ENCODE measurements around the gene KRTAP3-1.
"Not testable (repeated sequence)": the region's sequence is repeated elsewhere in the genome, so short reads cannot be mapped to it uniquely, and the experiment has no call there.

KRTAP3-1 gene

DNA sequence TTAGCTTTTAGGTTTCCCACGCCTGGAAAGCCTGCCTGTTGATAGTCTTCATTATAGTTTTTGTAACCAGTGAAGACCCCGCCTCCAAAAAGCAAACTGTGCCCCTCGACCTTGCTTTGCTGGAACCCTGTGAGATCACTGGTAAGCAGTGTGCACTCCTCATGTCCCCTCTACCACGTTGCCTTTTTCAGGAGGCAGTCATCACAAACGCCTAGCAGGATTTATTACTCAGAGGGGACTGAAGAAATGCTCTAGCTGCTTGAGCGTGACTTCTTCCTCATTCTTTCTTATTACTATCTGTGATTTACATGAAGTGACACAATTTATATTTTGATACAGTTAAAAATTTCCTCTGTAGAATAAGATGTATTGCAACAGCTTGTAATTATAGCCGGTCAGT is 6.5 kb upstream of the KRTAP3-1 start:
- no peak for DNase-seq (ENCODE audit: low spot score)

DNA sequence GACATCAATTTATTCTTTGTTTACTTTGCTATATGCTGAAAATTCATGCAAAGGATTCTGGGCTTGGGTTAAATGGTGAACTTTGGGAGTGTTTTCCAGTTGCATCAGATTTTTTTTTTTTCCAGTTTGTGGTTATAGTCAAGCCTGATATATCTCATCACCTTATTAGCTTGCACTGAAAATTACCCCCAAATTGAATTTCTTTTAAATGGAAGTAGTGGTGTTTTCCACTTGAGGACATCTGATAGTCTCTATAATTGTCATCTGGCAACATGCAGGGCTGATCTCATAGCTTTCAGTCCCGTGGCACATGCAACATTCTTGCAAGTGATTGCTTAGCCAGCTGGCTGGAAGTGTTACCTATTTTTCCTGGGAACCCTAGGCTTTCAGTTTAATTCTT is 4.7 kb upstream of the KRTAP3-1 start:
- DNase-seq (ENCODE audit: low spot score) = no peak

DNA sequence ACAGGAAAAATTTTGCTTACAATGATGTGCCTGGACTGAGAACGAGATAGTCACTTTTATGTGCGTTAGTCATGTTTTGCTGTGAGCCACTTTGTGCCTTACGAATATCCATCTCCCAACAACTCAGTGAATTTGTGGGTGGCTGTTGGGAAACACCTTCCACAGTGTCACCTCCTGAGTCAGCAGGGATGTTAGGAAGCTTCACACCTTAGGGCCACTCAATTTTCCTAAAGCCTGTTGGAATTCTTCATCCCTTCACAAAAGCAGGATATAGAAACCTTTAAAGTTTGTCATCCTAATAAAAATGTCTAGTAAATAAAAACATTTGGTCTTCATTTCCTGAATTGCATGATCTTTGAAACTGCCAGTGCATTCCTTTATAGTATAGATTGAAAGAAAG is 4.3 kb upstream of the KRTAP3-1 start:
- DNase-seq (ENCODE audit: low spot score) = no peak

DNA sequence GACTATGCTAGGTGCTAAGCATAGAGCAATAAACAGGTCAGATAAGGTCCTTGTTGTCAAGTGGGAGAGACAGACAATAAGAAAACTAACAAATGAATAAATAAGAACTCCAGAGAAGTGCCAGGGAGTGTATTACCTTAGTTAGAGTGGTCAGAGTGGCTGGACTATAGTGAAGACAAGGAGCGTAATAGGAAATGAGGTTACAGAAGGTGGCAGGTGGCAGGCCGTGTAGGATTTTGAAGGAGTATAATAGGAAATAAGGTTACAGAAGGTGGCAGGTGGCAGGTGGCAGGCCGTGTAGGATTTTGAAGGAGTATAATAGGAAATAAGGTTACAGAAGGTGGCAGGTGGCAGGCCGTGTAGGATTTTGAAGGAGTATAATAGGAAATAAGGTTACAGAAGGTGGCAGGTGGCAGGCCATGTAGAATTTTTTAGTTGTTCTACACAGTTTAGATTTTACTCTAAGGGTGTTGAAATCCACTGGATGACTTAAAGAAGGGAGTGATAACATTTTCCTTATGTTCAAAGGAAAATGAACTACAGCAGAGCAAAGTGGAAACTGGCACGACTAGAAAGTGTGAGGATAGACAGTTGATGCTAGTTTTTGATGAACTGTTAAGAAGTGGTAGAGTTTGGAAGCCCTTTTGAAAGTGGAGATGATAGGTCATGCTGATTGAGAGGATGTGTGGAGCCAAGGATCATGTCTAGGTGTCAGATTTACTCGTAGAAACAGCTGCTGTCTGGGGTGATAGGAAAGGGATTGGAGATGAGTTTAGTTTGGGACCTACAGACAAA is 3.6 kb upstream of the KRTAP3-1 start:
- no peak for DNase-seq (ENCODE audit: low spot score)

DNA sequence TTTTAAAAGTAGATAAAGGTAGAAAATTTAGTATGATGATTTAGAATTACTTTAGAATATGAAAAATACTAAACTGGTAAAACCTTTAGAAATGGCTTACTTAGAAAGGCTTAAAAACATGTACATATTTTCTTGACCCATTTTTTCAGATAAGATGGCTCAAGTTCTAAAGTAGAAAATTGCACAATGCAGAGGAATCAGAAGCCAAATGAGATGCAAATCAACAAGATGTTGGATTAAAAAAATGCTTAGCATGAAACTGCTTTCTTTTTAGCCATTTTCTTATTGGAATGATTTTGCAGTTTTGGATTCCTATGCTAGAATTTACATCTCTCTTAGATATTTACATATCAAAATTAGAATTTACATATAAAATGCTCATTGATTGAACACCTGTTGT is 1.5 kb upstream of the KRTAP3-1 start:
- DNase-seq (ENCODE audit: low spot score) = no peak

DNA sequence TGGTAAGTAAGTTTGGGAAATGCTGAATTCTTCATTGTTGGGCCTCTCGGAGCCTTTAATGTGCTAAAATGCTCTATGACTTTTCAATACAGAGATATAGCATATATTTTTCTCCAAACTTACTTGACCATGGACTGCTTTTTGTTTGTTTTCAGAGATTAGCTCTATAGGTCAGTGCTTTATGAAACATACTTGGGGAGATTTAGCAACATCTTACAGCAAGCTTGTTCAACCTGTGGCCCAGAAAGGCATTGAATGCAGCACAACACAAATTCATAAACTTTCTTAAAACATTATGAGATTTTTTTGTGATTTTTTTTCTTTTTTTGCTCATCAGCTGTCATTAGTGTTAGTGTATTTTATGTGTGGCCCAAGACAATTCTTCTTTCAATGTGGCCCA is 1.0 kb upstream of the KRTAP3-1 start:
- DNase-seq (ENCODE audit: low spot score) = no peak

DNA sequence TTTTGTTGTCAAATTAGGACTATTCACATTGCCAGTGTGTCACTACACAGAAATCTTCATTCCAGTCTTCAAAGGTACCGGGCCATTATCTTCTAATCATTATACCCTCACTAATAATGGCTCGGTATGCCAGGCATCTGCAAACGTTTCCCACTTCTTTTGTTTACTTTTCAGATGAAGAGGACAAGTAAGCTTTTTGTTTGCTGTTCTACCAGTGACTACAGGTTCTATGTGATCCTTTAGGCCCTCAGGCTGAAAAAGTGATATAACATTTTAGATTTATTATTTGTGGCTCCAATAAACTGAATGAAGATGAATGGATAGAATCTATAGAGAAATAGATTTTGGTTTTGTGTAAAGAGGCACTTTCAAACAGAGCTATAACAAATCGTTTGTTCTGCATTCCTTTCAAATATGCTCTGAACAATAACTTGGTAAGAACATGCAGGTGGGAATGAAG is 403 bp upstream of the KRTAP3-1 start:
- DNase-seq (ENCODE audit: low spot score) = no peak

DNA sequence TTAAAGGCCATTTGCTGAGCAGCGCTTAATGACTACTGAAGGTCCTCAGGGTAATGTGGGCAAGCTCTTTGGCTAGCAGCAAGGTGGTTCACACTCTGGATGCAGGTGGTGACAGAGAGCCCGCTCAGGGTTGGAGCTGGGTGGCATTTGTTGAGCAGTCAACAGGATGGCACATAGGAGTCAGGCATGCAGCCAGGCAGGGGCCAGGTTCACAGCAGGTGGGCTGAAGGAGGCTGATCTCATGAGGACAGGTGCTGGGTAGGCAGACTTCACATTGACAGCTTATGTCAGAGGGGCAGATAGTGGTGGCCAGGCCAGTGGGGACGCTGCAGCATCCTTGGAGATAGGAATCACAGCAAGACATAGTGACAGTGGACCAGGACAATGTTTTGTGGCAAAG is 4.5 kb downstream of the KRTAP3-1 start:
- DNase-seq (ENCODE audit: low spot score) = no peak

DNA sequence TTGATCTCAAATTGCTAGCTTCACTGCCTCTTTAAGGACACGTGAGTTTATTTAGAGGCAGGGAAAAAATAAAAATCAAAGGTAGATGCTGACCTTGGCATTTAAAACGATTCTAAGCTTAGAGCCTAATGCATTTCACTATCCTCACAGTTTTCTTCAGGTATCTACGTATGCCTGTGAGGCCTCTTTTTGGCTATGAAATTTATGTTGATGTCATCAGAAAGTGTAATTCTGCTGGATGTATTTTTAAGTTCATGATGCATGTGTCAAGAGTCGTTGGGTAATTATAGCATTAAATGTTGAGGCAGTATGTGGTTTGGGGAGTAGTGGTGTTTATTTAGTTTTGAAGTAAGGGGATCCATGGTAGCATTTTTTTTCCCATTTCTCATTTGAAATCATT is 5.0 kb downstream of the KRTAP3-1 start:
- no peak for DNase-seq (ENCODE audit: low spot score)

DNA sequence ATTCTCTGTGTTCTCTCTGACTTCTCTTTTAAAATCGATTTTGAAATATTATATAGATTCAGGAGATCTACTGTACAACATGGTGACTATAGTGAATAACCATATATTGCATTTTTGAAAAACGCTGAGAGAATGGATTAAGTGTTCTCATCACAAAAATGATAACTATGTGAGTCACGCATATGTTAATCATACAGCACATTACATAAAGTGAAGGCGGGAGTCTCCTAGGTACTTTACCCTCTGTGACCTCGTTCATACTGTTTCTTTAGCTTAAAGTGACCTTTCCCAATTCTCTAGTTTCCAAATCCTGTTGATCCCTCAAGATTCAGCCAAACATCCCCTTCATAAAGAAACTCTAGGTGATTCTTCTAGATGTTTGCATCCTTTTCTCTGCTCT is 6.1 kb downstream of the KRTAP3-1 start:
- DNase-seq (ENCODE audit: low spot score) = no peak

DNA sequence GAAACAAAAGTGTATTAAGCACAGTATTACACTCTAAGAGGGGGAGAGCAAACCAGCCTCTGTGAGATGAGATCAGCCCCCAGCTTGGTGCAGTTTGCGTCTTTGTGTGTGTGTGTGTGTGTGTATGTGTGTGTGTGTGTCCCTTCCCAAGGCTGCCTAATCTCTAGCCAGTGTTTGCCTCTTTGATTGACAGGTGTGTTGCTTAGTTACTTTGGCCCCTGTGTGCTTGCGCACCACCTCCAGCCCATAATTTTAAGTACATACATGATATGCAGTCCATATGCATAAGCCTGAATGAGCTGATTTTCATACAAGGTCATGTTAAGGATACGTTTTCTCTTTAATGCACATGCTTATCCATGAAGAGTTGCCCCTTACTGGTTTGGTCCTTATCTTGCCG is 7.1 kb downstream of the KRTAP3-1 start:
- no peak for DNase-seq (ENCODE audit: low spot score)

DNA sequence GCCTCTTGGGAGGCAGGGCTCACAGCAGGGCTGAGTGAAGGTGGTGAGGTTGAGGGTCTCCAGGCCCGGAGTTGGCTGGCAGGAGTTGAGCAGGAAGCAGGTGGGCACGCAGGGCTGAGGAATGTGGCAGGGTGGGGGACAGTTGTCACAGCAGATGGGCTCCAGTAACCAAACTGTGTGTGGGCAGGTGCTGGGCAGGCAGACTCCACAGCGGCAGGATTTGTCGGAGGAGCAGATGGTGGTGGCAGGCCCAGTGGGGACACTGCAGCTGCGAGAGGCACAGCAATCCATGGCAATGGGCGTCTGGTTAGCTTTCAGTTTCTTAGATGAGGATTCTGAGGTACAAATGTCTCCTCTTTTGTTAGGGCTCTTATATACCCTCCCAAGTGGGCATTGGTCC is 9.4 kb downstream of the KRTAP3-1 start, which contains the start of gene KRTAP3-2:
Gene KRTAP3-2, minus strand, starts transcription at position 344 of the 400 bp plus-strand sequence. Its CDS starts 53 bp downstream, at position 291.
- not testable (repeated sequence) for DNase-seq (ENCODE audit: low spot score)

DNA sequence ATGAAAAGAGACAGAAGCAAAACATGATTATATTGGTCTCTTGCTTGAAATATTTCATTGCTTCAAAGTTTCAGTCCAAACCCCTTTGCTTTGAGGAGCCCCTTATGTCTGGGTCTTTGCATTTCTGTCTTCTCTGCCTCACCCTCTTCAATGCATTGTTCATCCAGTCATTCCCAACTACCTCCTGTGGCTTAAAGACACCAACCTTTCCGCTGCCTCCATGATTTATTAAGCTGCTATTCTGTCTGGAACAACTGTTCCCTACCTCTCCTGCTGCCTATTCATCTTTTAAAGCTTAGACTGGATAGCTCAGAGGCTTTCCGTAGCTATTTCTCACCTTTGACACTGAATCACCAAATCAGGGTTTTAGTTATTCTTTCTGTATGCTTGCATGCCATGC is 11.6 kb downstream of the KRTAP3-1 start:
- DNase-seq (ENCODE audit: low spot score) = no peak

DNA sequence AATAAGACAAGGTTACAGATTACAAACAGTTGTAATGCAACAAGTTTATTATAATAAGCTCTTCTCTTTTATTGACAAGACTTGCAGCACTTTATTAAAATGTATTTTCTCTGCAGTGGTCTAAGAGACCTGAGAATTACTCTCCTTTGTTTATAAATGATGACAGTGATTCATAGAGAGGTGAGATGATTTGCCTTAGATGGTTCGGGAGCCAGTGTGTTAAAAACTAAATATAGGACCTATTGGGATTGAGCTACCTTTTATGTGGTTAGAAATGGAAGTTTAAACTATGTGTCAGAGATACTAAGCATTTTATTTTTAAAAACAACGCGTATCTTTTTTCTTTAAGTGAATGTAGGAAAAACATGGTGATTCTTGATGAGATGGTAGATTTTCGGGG is 12.1 kb downstream of the KRTAP3-1 start:
- no peak for DNase-seq (ENCODE audit: low spot score)

DNA sequence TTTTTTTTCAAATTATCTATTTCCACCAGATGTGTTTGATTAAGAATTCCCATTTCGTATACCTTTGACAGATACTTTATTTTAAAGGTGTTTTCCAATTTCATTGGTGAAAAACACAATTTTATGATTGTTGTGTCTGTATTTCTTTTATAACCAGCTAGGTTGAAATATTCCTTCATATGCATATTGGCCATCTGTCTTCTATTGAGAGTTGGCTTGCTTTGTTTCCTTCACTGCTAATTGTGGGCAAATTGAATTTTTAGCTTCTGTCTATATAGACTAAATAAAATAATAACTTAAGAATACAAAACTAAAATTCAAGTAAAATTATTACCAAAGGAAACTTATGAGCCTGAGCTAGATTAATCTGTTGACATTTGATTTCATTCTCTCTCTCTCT is 13.8 kb downstream of the KRTAP3-1 start:
- no peak for DNase-seq (ENCODE audit: low spot score)

DNA sequence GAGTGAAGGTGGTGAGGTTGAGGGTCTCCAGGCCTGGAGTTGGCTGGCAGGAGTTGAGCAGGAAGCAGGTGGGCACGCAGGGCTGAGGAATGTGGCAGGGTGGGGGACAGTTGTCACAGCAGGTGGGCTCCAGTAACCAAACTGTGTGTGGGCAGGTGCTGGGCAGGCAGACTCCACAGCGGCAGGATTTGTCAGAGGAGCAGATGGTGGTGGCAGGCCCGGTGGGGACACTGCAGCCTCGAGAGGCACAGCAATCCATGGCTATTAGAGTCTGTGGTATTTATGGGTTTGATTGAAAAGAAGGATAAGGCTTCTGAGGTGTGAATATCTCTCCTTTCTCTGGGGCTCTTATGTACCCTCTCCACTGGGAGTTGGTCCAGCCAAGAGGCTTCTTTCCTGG is 15.1 kb downstream of the KRTAP3-1 start, which contains the start of gene KRTAP3-3:
Gene KRTAP3-3, minus strand, starts transcription at position 326 of the 400 bp plus-strand sequence. Its CDS starts 67 bp downstream, at position 259.
- DNase-seq (ENCODE audit: low spot score) = no peak

DNA sequence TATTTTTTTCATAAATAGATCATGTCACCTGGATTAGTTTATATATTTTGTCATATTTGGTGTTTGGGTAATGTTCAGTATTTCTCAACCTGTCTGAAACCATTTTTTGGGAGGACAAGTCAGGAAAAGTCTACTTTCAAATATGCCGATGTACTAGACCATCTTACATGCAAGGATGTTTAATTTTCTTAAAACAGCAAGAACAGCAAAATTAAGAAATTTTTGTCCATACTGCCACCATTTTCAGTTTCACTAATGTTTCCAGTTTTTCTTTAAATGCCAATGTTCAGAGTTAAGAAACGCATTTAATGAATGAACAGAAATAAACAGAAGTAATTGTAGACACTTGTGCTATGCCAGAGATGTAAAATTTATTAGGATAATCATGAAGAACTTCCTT is 15.8 kb downstream of the KRTAP3-1 start:
- DNase-seq (ENCODE audit: low spot score) = no peak

DNA sequence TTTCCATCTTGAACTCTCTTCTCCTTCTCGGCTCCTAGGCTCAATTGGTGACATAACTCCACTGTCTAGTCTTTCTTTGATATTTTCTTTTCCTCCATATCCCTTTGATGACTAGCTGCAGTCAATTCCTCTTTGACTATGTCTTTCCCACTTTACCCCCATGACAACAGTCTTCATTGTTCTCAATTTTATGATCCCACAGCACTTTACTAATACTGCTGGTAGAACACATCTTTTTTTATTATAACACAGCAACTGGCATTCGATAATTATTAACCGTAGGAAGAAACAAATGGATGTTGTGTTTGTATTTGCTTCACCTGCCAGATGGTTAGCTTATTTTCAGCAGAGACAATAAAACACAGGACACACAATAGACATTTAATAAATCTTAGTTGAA is 16.3 kb downstream of the KRTAP3-1 start:
- no peak for DNase-seq (ENCODE audit: low spot score)

DNA sequence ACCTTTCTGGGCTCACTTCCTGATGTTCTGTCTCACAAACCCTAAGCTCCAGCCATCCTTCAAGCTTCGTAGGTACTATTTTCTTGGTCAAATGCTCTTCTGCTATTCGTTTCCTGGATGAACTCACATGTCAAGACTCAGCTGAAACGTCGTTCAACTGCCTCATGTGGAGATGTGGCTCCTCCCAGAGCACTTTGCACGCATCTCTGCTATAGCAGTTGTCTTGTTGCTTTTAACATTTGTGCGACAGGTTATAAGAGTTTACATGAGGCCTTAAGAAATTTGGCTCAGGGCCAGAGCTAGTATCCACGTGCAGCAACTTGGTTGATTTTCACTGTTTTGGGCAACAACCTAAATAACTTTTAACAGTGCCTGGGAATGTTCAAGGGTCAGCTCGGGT is 22.0 kb downstream of the KRTAP3-1 start:
- no peak for DNase-seq (ENCODE audit: low spot score)

DNA sequence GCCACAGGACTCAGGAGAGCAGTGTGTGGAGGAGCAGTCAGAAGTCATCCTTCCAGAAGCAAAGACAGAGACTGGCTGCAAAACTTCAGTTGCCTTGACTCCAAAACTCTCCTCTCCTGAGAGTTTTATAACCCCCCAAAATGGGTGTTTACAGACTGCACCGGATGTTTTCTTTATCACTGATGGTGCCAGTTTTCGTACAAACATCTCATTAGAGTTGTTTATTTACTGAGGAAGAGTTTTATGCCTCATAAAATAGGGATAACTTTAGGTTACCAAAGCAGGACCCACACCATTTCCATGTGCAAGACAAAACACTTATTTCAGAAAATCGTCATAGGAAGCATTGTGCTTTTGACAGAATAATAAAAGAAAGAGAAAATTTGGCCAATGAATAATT is 24.7 kb downstream of the KRTAP3-1 start, which contains the start of gene KRT40:
Gene KRT40, minus strand, starts transcription at position 101 of the 400 bp plus-strand sequence. Its CDS starts 53 bp downstream, at position 48.
- no peak for DNase-seq (ENCODE audit: low spot score)

DNA sequence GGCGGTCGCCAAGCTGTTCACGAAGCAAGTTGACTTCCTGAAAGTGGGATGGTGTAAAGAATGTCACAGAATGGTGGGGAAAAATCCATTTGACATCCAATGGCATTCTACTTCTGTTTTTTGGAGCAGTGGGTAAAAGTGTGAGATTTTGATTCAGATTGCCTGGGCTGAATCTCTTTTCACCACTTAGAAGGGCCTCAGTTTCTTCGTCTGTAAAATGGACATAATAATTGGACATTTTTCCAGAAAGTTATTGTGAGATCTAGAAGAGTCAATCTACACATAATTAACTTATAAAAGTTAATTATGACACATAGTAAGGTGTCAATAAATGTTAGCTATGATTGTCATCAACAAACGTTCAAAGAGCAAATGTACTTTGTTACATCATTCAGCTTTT is 27.8 kb downstream of the KRTAP3-1 start:
- DNase-seq (ENCODE audit: low spot score) = no peak

DNA sequence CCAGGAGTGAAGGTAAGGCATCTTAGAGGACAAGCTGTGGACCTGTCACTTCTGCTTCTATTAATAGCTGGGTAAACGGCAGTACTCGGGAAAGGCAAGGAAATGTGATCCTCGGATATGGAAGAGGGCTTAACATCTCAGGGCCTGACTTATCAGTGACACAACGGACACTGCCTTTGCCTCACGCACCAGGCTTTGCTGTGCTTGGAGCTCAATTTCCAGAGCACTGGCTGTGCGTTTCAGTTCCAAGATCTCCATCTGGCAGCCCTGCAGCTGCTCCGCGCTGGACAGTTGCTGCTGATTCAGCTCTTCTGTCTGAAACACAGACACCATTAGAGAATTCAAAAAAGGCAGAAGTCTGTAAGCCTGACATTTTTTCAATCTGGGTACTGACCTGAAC is 28.3 kb downstream of the KRTAP3-1 start:
- no peak for DNase-seq (ENCODE audit: low spot score)

DNA sequence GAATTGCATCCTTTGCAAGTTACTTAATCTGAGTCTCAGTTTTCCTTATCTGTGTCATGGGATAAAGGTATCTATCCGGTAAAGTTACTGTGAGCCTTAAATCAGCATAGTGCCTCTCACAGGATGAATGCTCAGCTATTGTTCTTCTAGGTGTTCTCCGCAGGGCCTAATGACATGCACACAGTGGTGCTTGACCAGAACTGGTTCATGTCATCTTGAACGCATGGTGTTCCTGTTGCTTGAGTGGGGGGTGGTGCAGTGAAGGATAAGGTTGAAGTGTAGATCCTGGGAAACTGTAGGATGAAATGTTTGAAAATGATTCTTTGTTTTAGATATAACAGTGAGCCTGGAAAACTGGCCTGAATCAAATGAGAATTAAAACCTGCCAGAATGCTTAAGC is 28.8 kb downstream of the KRTAP3-1 start:
- DNase-seq (ENCODE audit: low spot score) = no peak

DNA sequence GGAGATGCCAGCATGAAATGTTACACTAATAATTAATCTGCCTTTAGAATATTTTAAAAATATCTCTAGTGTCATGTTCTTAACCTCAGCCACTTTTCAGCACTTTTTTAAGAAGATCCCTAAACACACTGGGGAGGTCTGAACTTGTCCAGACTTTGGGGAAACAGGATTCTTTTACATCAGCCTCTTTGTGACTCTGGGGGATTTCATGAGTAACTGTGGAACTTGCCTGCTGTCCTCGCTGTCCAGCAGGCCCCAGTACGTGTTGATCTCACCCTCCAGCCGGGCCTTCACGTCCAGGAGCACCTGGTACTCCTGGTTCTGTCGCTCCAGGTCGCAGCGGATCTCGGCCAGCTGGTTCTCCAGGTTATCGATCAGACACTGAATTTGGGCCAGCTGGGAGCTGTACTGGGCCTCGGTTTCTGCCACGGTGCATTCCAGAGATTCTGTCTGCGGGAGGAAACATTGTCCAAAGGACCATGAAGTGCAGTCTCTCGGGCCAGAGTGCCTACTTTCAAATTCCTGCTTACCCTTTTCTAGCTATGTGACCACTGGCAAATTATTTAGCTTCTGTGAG is 30.3 kb downstream of the KRTAP3-1 start:
- no peak for DNase-seq (ENCODE audit: low spot score)
